ENCODE data around the gene CELF1.
"Not testable (repeated sequence)": the region's sequence is repeated elsewhere in the genome, so short reads cannot be mapped to it uniquely, and the experiment has no call there.

Gene CELF1

GRCh38 chr11:47552056-47552565 lies 821 bp downstream of the CELF1 start:
- H4K20me1 ChIP-seq (ENCODE audit: low read depth, low read length): peaks cover 13% of the 10 kb centered on the region
- no peaks in the 10 kb centered on the region for H3K27me3 ChIP-seq (ENCODE audit: low read length)
- peak overlapping the region; percentile 14 for H2AFZ ChIP-seq (ENCODE audit: low read depth, low read length, severe bottlenecking)

GRCh38 chr11:47551086-47551485 lies 1.8 kb downstream of the CELF1 start:
- Histone ChIP-seq H3K36me3 (ENCODE audit: low read length) (no peaks in the 10 kb centered on the region), H3K79me2 (ENCODE audit: insufficient read depth, low read length) (peaks cover 68% of the 10 kb centered on the region), H3K4me3 (ENCODE audit: insufficient read depth, low read length, poor library complexity, severe bottlenecking) (peak overlapping the region; percentile 77), H3K27ac (ENCODE audit: low read depth, low read length) (peak overlapping the region; percentile 70; the same call in 1 of the 2 replicates), H4K20me1 (ENCODE audit: low read depth, low read length) (peaks cover 13% of the 10 kb centered on the region), H3F3A (ENCODE audit: insufficient read depth) (0 out of 2 replicates have a peak, but pooled peaks cover 8% of the 10 kb centered on the region), H3K9ac (ENCODE audit: low read length) (peak overlapping the region; percentile 93), H3K27me3 (ENCODE audit: low read length) (no peaks in the 10 kb centered on the region), H2AFZ (ENCODE audit: low read depth, low read length, severe bottlenecking) (no peak overlapping the region), H3K9me3 (ENCODE audit: insufficient read depth, low read length) (no peaks in the 10 kb centered on the region), H3K9me2 (replicated peaks; ENCODE audit: insufficient read depth, low read length) (no peaks in the 10 kb centered on the region), H3K4me2 (ENCODE audit: low read depth, low read length, poor library complexity, severe bottlenecking) (peak overlapping the region; percentile 93)
- TF ChIP-seq EZH2phosphoT487 (conservative IDR thresholded peaks at IDR 0.05; ENCODE audit: low read length): no peak
- no peak for TF ChIP-seq CTCF (IDR thresholded peaks at IDR 0.05; ENCODE audit: insufficient read depth, low read length, poor library complexity, severe bottlenecking)

More at GRCh38 chr11:47552056-47552565, 821 bp downstream of the CELF1 start:
- Histone ChIP-seq H3K4me3 (ENCODE audit: insufficient read depth, low read length, poor library complexity, severe bottlenecking) (peak overlapping the region; percentile 77), H3K36me3 (ENCODE audit: low read length) (no peaks in the 10 kb centered on the region), H3K79me2 (ENCODE audit: insufficient read depth, low read length) (peaks cover 58% of the 10 kb centered on the region), H3K4me2 (ENCODE audit: low read depth, low read length, poor library complexity, severe bottlenecking) (peak overlapping the region; percentile 93), H3F3A (ENCODE audit: insufficient read depth) (0 out of 2 replicates have a peak, but pooled peaks cover 8% of the 10 kb centered on the region), H3K27ac (ENCODE audit: low read depth, low read length) (peak overlapping the region; percentile 70), H3K9me3 (ENCODE audit: insufficient read depth, low read length) (no peaks in the 10 kb centered on the region), H3K9ac (ENCODE audit: low read length) (peak overlapping the region; percentile 93), H3K9me2 (replicated peaks; ENCODE audit: insufficient read depth, low read length) (no peaks in the 10 kb centered on the region)
- TF ChIP-seq CTCF (IDR thresholded peaks at IDR 0.05; ENCODE audit: insufficient read depth, low read length, poor library complexity, severe bottlenecking): no peak
- TF ChIP-seq EZH2phosphoT487 (conservative IDR thresholded peaks at IDR 0.05; ENCODE audit: low read length): no peak

GRCh38 chr11:47550288-47551047 lies 2.5 kb downstream of the CELF1 start:
- H3K9me2 ChIP-seq (replicated peaks; ENCODE audit: insufficient read depth, low read length): no peaks in the 10 kb centered on the region
- no peak overlapping the region for H3K4me3 ChIP-seq (ENCODE audit: insufficient read depth, low read length, poor library complexity, severe bottlenecking)
- no peaks in the 10 kb centered on the region for H3K36me3 ChIP-seq (ENCODE audit: low read length)
- H3K4me2 ChIP-seq (ENCODE audit: low read depth, low read length, poor library complexity, severe bottlenecking): peak overlapping the region; percentile 93
- H3K27me3 ChIP-seq (ENCODE audit: low read length): no peaks in the 10 kb centered on the region
- TF ChIP-seq CTCF (IDR thresholded peaks at IDR 0.05; ENCODE audit: insufficient read depth, low read length, poor library complexity, severe bottlenecking) (no peak), EZH2phosphoT487 (conservative IDR thresholded peaks at IDR 0.05; ENCODE audit: low read length) (no peak)
- no peaks in the 10 kb centered on the region for H3K9me3 ChIP-seq (ENCODE audit: insufficient read depth, low read length)
- 0 out of 2 replicates have a peak, but pooled peaks cover 8% of the 10 kb centered on the region for H3F3A ChIP-seq (ENCODE audit: insufficient read depth)
- H3K9ac ChIP-seq (ENCODE audit: low read length): peak overlapping the region; percentile 93
- H3K79me2 ChIP-seq (ENCODE audit: insufficient read depth, low read length): peaks cover 73% of the 10 kb centered on the region
- peak overlapping the region; percentile 70; the same call in 1 of the 2 replicates for H3K27ac ChIP-seq (ENCODE audit: low read depth, low read length)
- no peak overlapping the region for H2AFZ ChIP-seq (ENCODE audit: low read depth, low read length, severe bottlenecking)
- peaks cover 13% of the 10 kb centered on the region for H4K20me1 ChIP-seq (ENCODE audit: low read depth, low read length)

- not testable (repeated sequence) for H3K4me3 ChIP-seq (ENCODE audit: insufficient read depth, low read length, poor library complexity, severe bottlenecking); H2AFZ ChIP-seq (ENCODE audit: low read depth, low read length, severe bottlenecking); H3F3A ChIP-seq (ENCODE audit: insufficient read depth); H3K27ac ChIP-seq (ENCODE audit: low read depth, low read length); H3K36me3 ChIP-seq (ENCODE audit: low read length); H3K9me2 ChIP-seq (replicated peaks; ENCODE audit: insufficient read depth, low read length); H3K9ac ChIP-seq (ENCODE audit: low read length); H3K4me2 ChIP-seq (ENCODE audit: low read depth, low read length, poor library complexity, severe bottlenecking); H3K9me3 ChIP-seq (ENCODE audit: insufficient read depth, low read length); H3K27me3 ChIP-seq (ENCODE audit: low read length)
- peaks cover 99% of the 10 kb centered on the region for H3K79me2 ChIP-seq (ENCODE audit: insufficient read depth, low read length)
- peaks cover 21% of the 10 kb centered on the region for H4K20me1 ChIP-seq (ENCODE audit: low read depth, low read length)
These were observed 6.7 kb downstream of the CELF1 start for GRCh38 chr11:47546274-47546673.
